Panc1 (cell line): ENCODE data around the gene GRID1. TPM values are rescaled to one million over a fixed set of nuclear protein-coding genes. Genes with fewer than 3 reads are reported as not detected.

Experiments
- ATAC-seq: fragments of 200-7000 bp; cut with Tn5 transposase; 2 replicates; pipeline ENCODE4 v1.9.1; 2020; ENCODE audit warnings: mild to moderate bottlenecking, moderate library complexity
- BruUV-seq: library from RNA; stranded (reverse); fragments of 400-500 nt; replicated peaks from 2 replicates; lab custom pipeline; 2021; lab: Mats Ljungman, UMichigan
- CTCF ChIA-PET: fragments of 300-600 bp; sonication (Branson Sonifier 250); formaldehyde crosslinking; loops from one replicate; lab custom pipeline; 2022; ENCODE audit warnings: antibody characterized with exemption; lab: Charles Lee
- POLR2A ChIA-PET: fragments of 300-600 bp; sonication (Branson Sonifier 250); formaldehyde crosslinking; loops from one replicate; lab custom pipeline; 2022; ENCODE audit warnings: antibody characterized with exemption; lab: Charles Lee
- DNase-seq: peaks from one replicate; pipeline ENCODE4 v3.0.0-alpha.2; 2010; ENCODE audit warnings: low read depth, low spot score
- H3K27ac ChIP-seq: 2 replicates; pipeline ENCODE4 v1.5.1; 2011; ENCODE audit warnings: mild to moderate bottlenecking, low read length, inconsistent platforms
- H3K27me3 ChIP-seq: fragments of 200-500 bp; sonication (Bioruptor generic); 2 replicates; pipeline ENCODE4 v1.6.0; 2014; ENCODE audit warnings: low read length, inconsistent platforms; ENCODE audit not compliant: control insufficient read depth, insufficient read depth
- H3K36me3 ChIP-seq: fragments of 200-500 bp; sonication (Bioruptor generic); 2 replicates; pipeline ENCODE4 v1.5.1; 2014; ENCODE audit warnings: inconsistent platforms, mild to moderate bottlenecking, low read length, moderate library complexity; ENCODE audit not compliant: control insufficient read depth, insufficient read depth
- H3K4me1 ChIP-seq: 2 replicates; pipeline ENCODE4 v1.5.1; 2011; ENCODE audit warnings: inconsistent platforms, mild to moderate bottlenecking, low read length, moderate library complexity; ENCODE audit not compliant: control insufficient read depth, insufficient read depth
- H3K4me3 ChIP-seq, 2 experiments: 2 replicates each; pipeline ENCODE4 v1.5.1; 2011 to 2012; ENCODE audit warnings: low read depth in 2 of 2, low read length in 2 of 2, mild to moderate bottlenecking in 2 of 2, inconsistent platforms in 1 of 2, moderate library complexity in 1 of 2
- H3K9me3 ChIP-seq: fragments of 200-500 bp; sonication (Bioruptor generic); 2 replicates; pipeline ENCODE4 v1.5.1; 2014; ENCODE audit warnings: low read depth, mild to moderate bottlenecking, inconsistent platforms, low read length, moderate library complexity; ENCODE audit not compliant: control insufficient read depth, insufficient read depth
- CTCF ChIP-seq: fragments of 450-650 bp; IDR thresholded peaks from 2 replicates; pipeline ENCODE4 v1.5.1; 2017; ENCODE audit warnings: mild to moderate bottlenecking
- POLR2AphosphoS5 ChIP-seq: IDR thresholded peaks from 2 replicates; pipeline ENCODE4 v1.6.1; 2012; ENCODE audit warnings: mild to moderate bottlenecking, low read depth, low read length, moderate library complexity
- REST ChIP-seq, 2 experiments: IDR thresholded peaks; 2 replicates each; pipeline ENCODE4 v1.6.1; 2011 to 2012; ENCODE audit warnings: low read depth in 2 of 2, control low read depth in 1 of 2, low read length in 1 of 2, mild to moderate bottlenecking in 1 of 2, moderate library complexity in 1 of 2; ENCODE audit not compliant: insufficient read depth in 1 of 2
- SIN3A ChIP-seq: IDR thresholded peaks from 2 replicates; pipeline ENCODE4 v1.6.1; 2012; ENCODE audit warnings: low read depth, mild to moderate bottlenecking, low read length, moderate library complexity, borderline replicate concordance; ENCODE audit not compliant: insufficient read depth
- TCF7L2 ChIP-seq: IDR thresholded peaks from 2 replicates; pipeline ENCODE4 v1.6.1; 2011; ENCODE audit warnings: mild to moderate bottlenecking, low read depth, low read length, inconsistent platforms
- in situ Hi-C: cut with HindIII; loops from 2 replicates; pipeline ENCODE4 v1.10.0; 2016; ENCODE audit warnings: low sequenced_read_pairs, low pct_unique_long_range_greater_than_20kb
- intact Hi-C: fragments of 100-400 bp; cut with micrococcal nuclease; formaldehyde crosslinking; loops from one replicate; pipeline ENCODE4 v1.10.0; 2022; ENCODE audit not compliant: unreplicated experiment
- total RNA-seq: library from RNA; stranded (reverse); gene quantifications from one replicate; pipeline ENCODE4 v1.2.1, GENCODE V29; 2021; ENCODE audit not compliant: unreplicated experiment

The GRID1 gene
- total RNA-seq, 1 experiment from 2014 or later: 2.3 TPM

DNA sequence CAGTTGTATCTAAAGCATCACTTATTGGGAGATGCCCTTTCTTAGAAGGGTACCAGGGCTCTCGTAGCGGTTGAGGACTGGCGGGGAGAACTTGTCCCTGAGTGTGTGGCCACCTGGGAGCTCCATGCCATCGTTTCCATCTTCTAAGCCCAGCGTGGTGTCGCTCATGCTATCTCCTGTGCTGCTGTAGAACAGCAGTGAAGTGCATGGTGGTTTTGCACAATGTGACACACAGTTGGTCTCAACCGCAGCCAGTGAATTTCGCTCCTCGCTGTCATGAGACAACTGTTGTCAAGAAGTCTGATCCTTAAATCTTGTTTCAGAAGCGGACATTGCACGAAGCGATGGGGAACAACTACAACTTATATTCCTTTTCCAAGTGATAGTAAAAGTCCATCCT is 283.4 kb downstream of the GRID1 start:
- Histone ChIP-seq H3K27me3 (peaks cover 8% of the 10 kb centered on the region), H3K4me1 (no peaks in the 10 kb centered on the region), H3K36me3 (no peaks in the 10 kb centered on the region), H3K4me3 (no peak overlapping the region), H3K9me3 (no peaks in the 10 kb centered on the region), H3K27ac (no peak overlapping the region)
- TF ChIP-seq POLR2AphosphoS5 (no peak), TCF7L2 (no peak), SIN3A (no peak), CTCF (no peak), REST (IDR thresholded peaks at IDR 0.05; ENCODE audit: insufficient read depth in 1 of 2, low read depth in 2 of 2, low read length in 1 of 2) (no peak)
- in situ Hi-C loops (no loop called here), intact Hi-C loops (no loop called here)
- ChIA-PET POLR2A (no interaction called here), CTCF (no interaction called here)
- no TSS peak for BruUV-seq
- ATAC-seq (no peak), DNase-seq (no peak)

- in situ Hi-C loops: no loop called here
- no peaks in the 10 kb centered on the region for H3K9me3 ChIP-seq
- no peak overlapping the region for H3K4me3 ChIP-seq
- intact Hi-C loops: no loop called here
- no peak for TF ChIP-seq POLR2AphosphoS5
- no peak for TF ChIP-seq SIN3A
- TF ChIP-seq REST (IDR thresholded peaks at IDR 0.05; ENCODE audit: insufficient read depth in 1 of 2, low read depth in 2 of 2, low read length in 1 of 2): no peak
- no peak for TF ChIP-seq TCF7L2
- no peak for TF ChIP-seq CTCF
- no peaks in the 10 kb centered on the region for H3K36me3 ChIP-seq
- CTCF ChIA-PET: no interaction called here
- peaks cover 8% of the 10 kb centered on the region for H3K27me3 ChIP-seq
- DNase-seq (no peak), ATAC-seq (no peak)
- no TSS peak for BruUV-seq
- no peak overlapping the region for H3K27ac ChIP-seq
- POLR2A ChIA-PET: no interaction called here
- no peaks in the 10 kb centered on the region for H3K4me1 ChIP-seq
Measured at GRCh38 chr10:86082556-86082955, 284.0 kb downstream of the GRID1 start.
